OCI-LY3 (cell line): Measurements from ENCODE around the gene SLC26A11.

Source experiments
- H2AFZ ChIP-seq: fragments of 200-600, 300-600 bp; shearing (Covaris generic); 2 replicates; pipeline ENCODE4 v1.6.0; 2014; ENCODE audit warnings: antibody characterized with exemption, low read depth, low read length
- H3K27ac ChIP-seq: fragments of 200-600, 300-600 bp; sonication (generic); 2 replicates; pipeline ENCODE4 v1.5.1; 2014; ENCODE audit warnings: mild to moderate bottlenecking, low read length, moderate library complexity, mixed read lengths
- H3K27me3 ChIP-seq: fragments of 200-600, 300-600 bp; sonication (generic); 2 replicates; pipeline ENCODE4 v1.6.1; 2014; ENCODE audit warnings: low read depth, low read length, mixed read lengths
- H3K36me3 ChIP-seq: fragments of 200-600, 300-600 bp; sonication (generic); replicated peaks from 2 replicates; pipeline ENCODE3; 2014; ENCODE audit warnings: low read depth, low read length, mixed read lengths
- H3K4me1 ChIP-seq: fragments of 300-600, 200-600 bp; sonication (generic); 2 replicates; pipeline ENCODE4 v1.6.1; 2014; ENCODE audit warnings: low read length, mixed read lengths
- H3K4me2 ChIP-seq: fragments of 200-600, 300-600 bp; sonication (generic); 2 replicates; pipeline ENCODE4 v1.6.1; 2014; ENCODE audit warnings: low read length, mixed read lengths
- H3K4me3 ChIP-seq: fragments of 300-600, 200-600 bp; sonication (generic); 2 replicates; pipeline ENCODE4 v1.5.1; 2014; ENCODE audit warnings: antibody characterized with exemption, mild to moderate bottlenecking, low read length, moderate library complexity
- H3K79me2 ChIP-seq: fragments of 300-600, 200-600 bp; shearing (Covaris generic); 2 replicates; pipeline ENCODE4 v1.6.1; 2014; ENCODE audit warnings: mild to moderate bottlenecking, low read length, mixed read lengths
- H3K9ac ChIP-seq: fragments of 300-600, 200-600 bp; shearing (Covaris generic); 2 replicates; pipeline ENCODE4 v1.6.0; 2014; ENCODE audit warnings: mild to moderate bottlenecking, low read length, moderate library complexity
- H3K9me3 ChIP-seq: fragments of 200-600, 300-600 bp; shearing (Covaris generic); 2 replicates; pipeline ENCODE4 v1.6.1; 2014; ENCODE audit warnings: low read length, mixed read lengths; ENCODE audit not compliant: insufficient read depth
- H4K20me1 ChIP-seq: fragments of 200-600, 300-600 bp; sonication (generic); 2 replicates; pipeline ENCODE4 v1.6.1; 2016; ENCODE audit warnings: low read length, mixed read lengths; ENCODE audit not compliant: insufficient read depth
- CTCF ChIP-seq: fragments of 200-600, 300-600 bp; sonication (generic); IDR thresholded peaks from 2 replicates; pipeline ENCODE4 v1.5.1; 2014; ENCODE audit warnings: antibody characterized with exemption, low read length, low read depth
- EZH2phosphoT487 ChIP-seq: fragments of 200-600 bp; shearing (Covaris generic); IDR thresholded peaks from 2 replicates; pipeline ENCODE4 v1.6.1; 2018; ENCODE audit warnings: antibody characterized with exemption, mixed run types, low read depth

SLC26A11 gene

DNA sequence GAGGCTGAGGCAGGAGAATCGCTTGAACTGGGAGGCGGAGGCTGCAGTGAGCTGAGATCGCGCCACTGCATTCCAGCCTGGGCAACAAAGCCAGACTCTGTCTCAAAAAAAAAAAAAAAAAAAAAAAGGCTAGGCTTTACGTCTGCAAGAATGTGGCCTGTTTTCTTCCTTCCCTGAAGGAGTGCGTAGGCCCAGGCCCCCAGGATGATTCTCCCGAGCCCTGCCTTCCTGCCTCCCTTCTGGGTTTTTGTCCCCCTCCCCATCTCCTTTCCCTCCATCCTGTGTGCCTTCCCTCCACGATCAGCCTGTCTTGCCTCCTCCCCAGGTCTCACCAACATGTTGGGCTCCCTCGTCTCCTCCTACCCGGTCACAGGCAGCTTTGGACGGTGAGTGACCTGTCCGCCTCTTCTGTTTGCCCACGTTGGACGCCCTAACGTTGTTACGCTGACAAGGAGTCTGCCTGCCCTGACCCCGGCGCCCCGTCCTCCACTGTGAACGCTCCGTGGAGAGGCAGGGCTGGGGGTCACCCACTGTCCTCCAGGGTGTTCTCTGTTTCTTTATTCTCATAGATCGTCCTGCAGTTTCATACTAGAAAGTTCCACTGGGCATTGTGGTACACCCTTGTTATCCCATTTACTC is 24.8 kb downstream of the SLC26A11 start:
- H3K36me3 ChIP-seq = no peaks in the 10 kb centered on the region
- H3K27me3 ChIP-seq = no peaks in the 10 kb centered on the region

GRCh38 chr17:80245566-80246265 is 25.5 kb downstream of the SLC26A11 start:
- Histone ChIP-seq H3K36me3 (no peaks in the 10 kb centered on the region), H2AFZ (no peak overlapping the region), H3K79me2 (no peaks in the 10 kb centered on the region)

More for the DNA sequence above, 24.8 kb downstream of the SLC26A11 start:
- Histone ChIP-seq H2AFZ (no peak overlapping the region), H3K9ac (no peak overlapping the region), H3K4me2 (no peak overlapping the region), H3K27ac (no peak overlapping the region), H3K9me3 (no peaks in the 10 kb centered on the region), H4K20me1 (no peaks in the 10 kb centered on the region), H3K4me1 (no peaks in the 10 kb centered on the region), H3K79me2 (no peaks in the 10 kb centered on the region), H3K4me3 (no peak overlapping the region)
- no peak for TF ChIP-seq EZH2phosphoT487
- no peak for TF ChIP-seq CTCF

GRCh38 chr17:80246266-80246681 is 26.0 kb downstream of the SLC26A11 start:
- Histone ChIP-seq H4K20me1 (no peaks in the 10 kb centered on the region), H3K79me2 (no peaks in the 10 kb centered on the region), H3K4me2 (no peak overlapping the region), H3K36me3 (no peaks in the 10 kb centered on the region), H3K27me3 (no peaks in the 10 kb centered on the region), H3K4me3 (no peak overlapping the region), H2AFZ (no peak overlapping the region), H3K9ac (no peak overlapping the region), H3K4me1 (no peaks in the 10 kb centered on the region), H3K9me3 (no peaks in the 10 kb centered on the region), H3K27ac (no peak overlapping the region)
- no peak for TF ChIP-seq EZH2phosphoT487
- TF ChIP-seq CTCF = no peak

More at GRCh38 chr17:80245566-80246265, 25.5 kb downstream of the SLC26A11 start:
- no peak overlapping the region for H3K27ac ChIP-seq
- TF ChIP-seq CTCF (no peak), EZH2phosphoT487 (no peak)
- no peak overlapping the region for H3K4me2 ChIP-seq
- no peaks in the 10 kb centered on the region for H3K4me1 ChIP-seq
- H3K9me3 ChIP-seq = no peaks in the 10 kb centered on the region
- no peaks in the 10 kb centered on the region for H4K20me1 ChIP-seq
- H3K9ac ChIP-seq = no peak overlapping the region
- H3K4me3 ChIP-seq = no peak overlapping the region
- no peaks in the 10 kb centered on the region for H3K27me3 ChIP-seq

DNA sequence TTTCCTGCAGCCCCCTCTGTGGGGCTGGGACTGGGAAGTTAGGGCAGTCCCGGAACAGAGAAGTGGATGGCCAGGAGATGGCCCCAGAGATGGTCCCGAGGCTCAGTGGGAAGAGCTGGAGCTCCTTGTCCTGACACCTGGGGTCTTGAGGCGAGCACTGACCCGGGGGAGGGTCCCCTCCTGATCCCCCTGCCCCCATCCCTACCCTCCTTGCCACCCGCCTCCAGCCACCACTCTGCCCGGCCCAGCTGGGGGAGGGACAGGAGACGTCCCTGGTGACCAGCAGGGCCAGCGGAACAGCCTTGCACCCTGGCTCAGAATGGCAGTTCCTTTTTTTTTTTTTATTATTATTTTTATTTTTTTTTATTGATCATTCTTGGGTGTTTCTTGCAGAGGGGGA is 26.5 kb downstream of the SLC26A11 start:
- no peak overlapping the region for H3K27ac ChIP-seq
- no peaks in the 10 kb centered on the region for H3K27me3 ChIP-seq
- no peaks in the 10 kb centered on the region for H3K4me1 ChIP-seq
- no peak overlapping the region for H2AFZ ChIP-seq
- no peaks in the 10 kb centered on the region for H3K9me3 ChIP-seq
- H3K4me2 ChIP-seq = no peak overlapping the region
- H3K9ac ChIP-seq = no peak overlapping the region
- no peaks in the 10 kb centered on the region for H3K36me3 ChIP-seq
- H4K20me1 ChIP-seq = no peaks in the 10 kb centered on the region
- no peak overlapping the region for H3K4me3 ChIP-seq
- TF ChIP-seq EZH2phosphoT487 (no peak), CTCF (no peak)
- H3K79me2 ChIP-seq = no peaks in the 10 kb centered on the region
